GM18498 (cell line): Measurements from ENCODE around the gene HNRNPR.
"Not testable (repeated sequence)": the region's sequence is repeated elsewhere in the genome, so short reads cannot be mapped to it uniquely, and the experiment has no call there.

Source experiments
- ATAC-seq: cut with Tn5 transposase; IDR thresholded peaks from one replicate; pipeline ENCODE4 v1.9.1; 2021; ENCODE audit warnings: mild to moderate bottlenecking, moderate library complexity; ENCODE audit not compliant: unreplicated experiment

HNRNPR gene

GRCh38 chr1:23344111-23344986 lies at the start of gene HNRNPR:
TSS of gene HNRNPR (minus strand) at chr1:23344284. CDS start at chr1:23341008, 3,276 bp downstream.
- peak; percentile 94 for ATAC-seq

- ATAC-seq = no peak
Observed at GRCh38 chr1:23393706-23394105, 49.6 kb upstream of the HNRNPR start.

GRCh38 chr1:23392125-23392855 lies 48.2 kb upstream of the HNRNPR start:
- no peak for ATAC-seq

GRCh38 chr1:23389837-23390321 lies 45.8 kb upstream of the HNRNPR start:
- ATAC-seq = no peak

- ATAC-seq = no peak
Observed at GRCh38 chr1:23387494-23387893, 43.4 kb upstream of the HNRNPR start.

- ATAC-seq = no peak
Observed at GRCh38 chr1:23385119-23385621, 41.1 kb upstream of the HNRNPR start.

GRCh38 chr1:23384312-23385058 lies 40.4 kb upstream of the HNRNPR start:
- ATAC-seq = no peak

GRCh38 chr1:23383577-23384311 lies 39.7 kb upstream of the HNRNPR start:
- ATAC-seq = no peak

- no peak for ATAC-seq
Observed at GRCh38 chr1:23381233-23381885, 37.3 kb upstream of the HNRNPR start.

GRCh38 chr1:23380719-23381118 lies 36.6 kb upstream of the HNRNPR start:
- no peak for ATAC-seq

- ATAC-seq = not testable (repeated sequence)
Observed at GRCh38 chr1:23380236-23380635, 36.2 kb upstream of the HNRNPR start.

GRCh38 chr1:23376890-23377811 lies 33.1 kb upstream of the HNRNPR start:
- ATAC-seq = no peak

GRCh38 chr1:23374079-23374735 lies 30.1 kb upstream of the HNRNPR start:
- not testable (repeated sequence) for ATAC-seq

- no peak for ATAC-seq
Observed at GRCh38 chr1:23371987-23372880, 28.1 kb upstream of the HNRNPR start.

- ATAC-seq = no peak
Observed at GRCh38 chr1:23370709-23371584, 26.9 kb upstream of the HNRNPR start.

- ATAC-seq = no peak
Observed at GRCh38 chr1:23370330-23370708, 26.2 kb upstream of the HNRNPR start.
